Aorta (tissue), 5 donors: ENCODE data around the gene GTF3A. TPM values are rescaled to one million over a fixed set of nuclear protein-coding genes. Genes with fewer than 3 reads are reported as not detected.
A peak's percentile ranks its signal among the peaks of the same experiment; 100 is the strongest.

Experiments used
- ATAC-seq: fragments of 200-7000 bp; cut with Tn5 transposase; one replicate; pipeline ENCODE4 v1.9.1; 2022; ENCODE audit warnings: moderate library complexity; ENCODE audit not compliant: low FRiP score
- DNase-seq, 2 donors: peaks; one replicate each; pipeline ENCODE4 v3.0.0-alpha.2; 2020
- H3K27ac ChIP-seq, 2 donors: one replicate each; pipeline ENCODE4 v1.5.1; 2013; ENCODE audit warnings: low read length in 2 of 2, mild to moderate bottlenecking in 2 of 2, moderate library complexity in 2 of 2, control low read depth in 1 of 2, inconsistent platforms in 1 of 2, low read depth in 1 of 2
- H3K27me3 ChIP-seq, 2 donors: one replicate each; pipeline ENCODE4 v1.6.1; 2013; ENCODE audit warnings: control low read depth in 1 of 2, low read length in 1 of 2, mild to moderate bottlenecking in 1 of 2, moderate library complexity in 1 of 2; ENCODE audit not compliant: insufficient read depth in 2 of 2, control insufficient read depth in 1 of 2
- H3K36me3 ChIP-seq, 2 donors: one replicate each; pipeline ENCODE4 v1.6.1; 2013; ENCODE audit warnings: control low read depth in 1 of 2, low read length in 1 of 2, mild to moderate bottlenecking in 1 of 2; ENCODE audit not compliant: insufficient read depth in 2 of 2, control insufficient read depth in 1 of 2
- H3K4me1 ChIP-seq, 2 donors: one replicate each; pipeline ENCODE4 v1.6.1; 2013; ENCODE audit warnings: low read length in 2 of 2, control low read depth in 1 of 2, mild to moderate bottlenecking in 1 of 2, moderate library complexity in 1 of 2; ENCODE audit not compliant: insufficient read depth in 2 of 2, control insufficient read depth in 1 of 2
- H3K4me3 ChIP-seq, 2 donors: one replicate each; pipeline ENCODE4 v1.5.1; 2013; ENCODE audit warnings: low read length in 2 of 2, control low read depth in 1 of 2, mild to moderate bottlenecking in 1 of 2
- H3K9me3 ChIP-seq: one replicate; pipeline ENCODE4 v1.6.1; 2013; ENCODE audit warnings: mild to moderate bottlenecking, low read length; ENCODE audit not compliant: control insufficient read depth
- WGBS, 2 donors: extraction: QIAGEN DNeasy Blood & Tissue Kit; methylation state at CpG; one replicate each; pipeline ENCODE4 v1.1.7; 2013; 5-methylcytosine and 5-hydroxymethylcytosine counted together
- intact Hi-C, 2 donors: fragments of 100-400 bp; cut with DNase I; formaldehyde crosslinking; loops; one replicate each; pipeline versions ENCODE4 v1.14.2 to v1.15.0; 2022
- polyA plus RNA-seq, 2 donors: library from polyadenylated mRNA; stranded (reverse); fragments of 200-250 nt; gene quantifications; one replicate each; pipeline ENCODE4 v1.2.3, GENCODE V29; 2013
- total RNA-seq, 2 donors: library from RNA; stranded (reverse); fragmentation: NEBNext Ultra II Directional; extraction: Animal tissue kit (Norgen Biotek cat#: 25700); gene quantifications; one replicate each; pipeline ENCODE4 v1.2.1, GENCODE V29; 2021
- donor health status: healthy with polysubstance abuse.
- donor health status: Bipolar disorder and iron deficiency.
- donor health status: DM: no; HTN: no; CAD: no.
- donor health status: DM: no; HTN: no; CAD: no.
- donor health status: DM: yes; HTN: yes; CAD: no.

GTF3A gene
- total and polyA plus RNA-seq, 4 donors, result 62.1 to 191 (median 72.0) TPM

DNA sequence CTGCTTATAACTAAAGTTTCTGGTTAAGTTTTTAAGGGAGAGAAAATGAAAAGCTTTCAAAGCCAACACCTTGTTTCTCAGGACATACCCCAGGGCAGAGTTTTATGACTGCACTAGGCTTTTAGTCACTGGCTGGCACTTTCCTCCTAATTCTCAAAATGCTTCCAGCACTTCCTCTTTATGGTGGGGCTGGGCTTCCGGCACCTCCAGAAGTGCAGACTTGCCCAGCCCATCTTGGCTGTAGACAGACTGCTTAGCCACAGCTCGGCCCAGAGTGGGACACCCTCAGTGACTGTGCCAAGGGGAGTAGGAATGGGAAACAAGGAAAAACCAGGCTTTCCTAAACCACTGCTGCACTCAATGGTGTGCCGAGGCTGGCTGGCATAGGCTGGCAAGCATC lies 23.2 kb upstream of the GTF3A start:
- ATAC-seq, result no peak
- H3K9me3 ChIP-seq, result no peaks in the 10 kb centered on the region
- no peaks in the 10 kb centered on the region for H3K27me3 ChIP-seq
- no peak overlapping the region for H3K27ac ChIP-seq
- H3K36me3 ChIP-seq, result no peaks in the 10 kb centered on the region
- intact Hi-C loops, result no loop called here
- DNase-seq, result peak in 1 of 2 donors; percentile 67
- WGBS, 2 donors, result 35 to 39% methylated on average over 3 of the region's 3 CpGs
- H3K4me1 ChIP-seq, result no peaks in the 10 kb centered on the region
- H3K4me3 ChIP-seq, result no peak overlapping the region

DNA sequence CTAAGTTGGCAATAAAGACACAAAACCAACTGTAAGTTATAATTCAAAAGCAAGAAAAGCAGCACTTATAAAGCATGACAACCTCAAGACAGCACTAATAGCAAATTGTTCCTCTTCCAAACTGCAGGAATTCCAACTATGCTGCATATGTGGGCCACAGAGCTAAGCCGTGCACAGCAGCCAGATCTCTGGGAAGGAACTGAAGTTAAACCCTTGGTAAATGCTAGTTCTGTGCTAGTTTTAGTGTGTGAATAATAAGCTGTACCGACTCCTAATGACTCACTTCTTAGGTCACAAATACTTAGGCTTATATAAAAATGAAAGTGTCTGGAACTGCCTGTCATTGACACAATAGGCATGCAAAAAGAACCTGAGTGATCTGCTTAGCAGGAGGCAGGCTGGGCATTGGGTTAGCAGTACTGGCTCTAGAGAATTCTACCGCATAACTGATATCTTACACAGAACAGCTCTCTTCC lies 21.2 kb upstream of the GTF3A start:
- 0 to 6% methylated on average over 3 of the region's 3 CpGs for WGBS, 2 donors
- intact Hi-C loops, result no loop called here
- H3K4me1 ChIP-seq, result no peaks in the 10 kb centered on the region
- DNase-seq (no peak), ATAC-seq (peak; percentile 52)
- H3K27ac ChIP-seq, result peak overlapping the region; percentile 5 to 44
- no peak overlapping the region for H3K4me3 ChIP-seq
- H3K9me3 ChIP-seq, result no peaks in the 10 kb centered on the region
- no peaks in the 10 kb centered on the region for H3K36me3 ChIP-seq
- no peaks in the 10 kb centered on the region for H3K27me3 ChIP-seq

DNA sequence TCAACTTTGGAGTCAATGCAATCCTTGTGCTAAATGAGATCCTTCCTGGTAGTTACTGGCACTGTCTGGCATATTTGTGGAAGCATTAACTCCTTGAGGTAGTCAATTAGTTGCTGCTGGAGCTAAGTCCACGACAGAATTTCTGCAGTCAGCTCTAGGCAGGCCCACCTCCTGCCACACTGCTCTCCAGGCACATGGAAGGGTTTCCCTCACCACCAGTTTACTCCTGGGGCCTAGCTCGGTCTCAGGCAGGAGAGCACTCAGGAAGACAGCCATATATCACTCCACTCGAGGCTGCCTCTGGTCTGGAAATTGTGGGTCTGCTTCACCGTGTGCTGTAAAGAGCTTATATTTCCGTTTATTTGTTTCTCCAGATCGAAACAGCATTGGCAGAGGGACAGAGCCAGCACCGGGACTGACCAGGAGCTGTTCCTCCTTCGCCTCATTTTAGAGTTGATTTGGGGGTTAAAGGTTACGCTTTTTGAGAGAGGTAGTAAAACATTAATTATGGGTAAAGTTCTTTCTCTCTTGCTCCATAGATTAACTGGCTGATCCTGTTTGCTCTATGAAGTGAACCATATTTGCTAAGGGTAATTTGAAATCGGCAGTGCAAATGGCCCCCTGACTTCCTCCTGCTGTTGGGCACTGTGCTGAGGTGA lies 20.6 kb upstream of the GTF3A start:
- Histone ChIP-seq H3K36me3 (no peaks in the 10 kb centered on the region), H3K4me3 (no peak overlapping the region), H3K27me3 (no peaks in the 10 kb centered on the region), H3K4me1 (no peaks in the 10 kb centered on the region), H3K9me3 (no peaks in the 10 kb centered on the region), H3K27ac (peak overlapping the region; percentile 5 to 44)
- intact Hi-C loops, result no loop called here
- 53 to 68% methylated on average over 10 of the region's 10 CpGs for WGBS, 2 donors
- peak; percentile 27 for ATAC-seq
- DNase-seq, result no peak

DNA sequence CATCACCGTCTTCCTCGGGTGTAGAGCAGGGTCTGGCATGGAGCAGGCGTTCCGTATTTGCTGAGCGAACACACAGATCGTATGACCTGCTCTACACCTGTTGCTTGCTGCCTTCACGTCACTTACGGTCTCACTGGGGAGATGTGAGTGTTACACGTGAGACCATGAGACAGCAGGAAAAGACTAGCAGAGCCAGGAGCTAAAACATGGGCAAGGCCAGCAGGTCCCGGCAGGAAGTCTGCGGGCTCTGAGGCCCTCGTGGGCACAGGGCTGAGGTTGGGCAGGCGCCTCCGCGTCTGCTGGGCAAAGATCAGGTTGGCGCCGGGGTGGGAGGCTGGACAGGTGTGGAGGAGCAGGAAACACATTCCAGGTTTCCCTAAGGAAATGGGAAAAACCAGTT lies 19.7 kb upstream of the GTF3A start:
- WGBS, 2 donors, result 95 to 96% methylated on average over 17 of the region's 17 CpGs
- Histone ChIP-seq H3K4me1 (no peaks in the 10 kb centered on the region), H3K36me3 (no peaks in the 10 kb centered on the region), H3K27ac (no peak overlapping the region), H3K27me3 (no peaks in the 10 kb centered on the region), H3K9me3 (no peaks in the 10 kb centered on the region), H3K4me3 (no peak overlapping the region)
- intact Hi-C loops, result no loop called here
- ATAC-seq, result no peak
- DNase-seq, result no peak

DNA sequence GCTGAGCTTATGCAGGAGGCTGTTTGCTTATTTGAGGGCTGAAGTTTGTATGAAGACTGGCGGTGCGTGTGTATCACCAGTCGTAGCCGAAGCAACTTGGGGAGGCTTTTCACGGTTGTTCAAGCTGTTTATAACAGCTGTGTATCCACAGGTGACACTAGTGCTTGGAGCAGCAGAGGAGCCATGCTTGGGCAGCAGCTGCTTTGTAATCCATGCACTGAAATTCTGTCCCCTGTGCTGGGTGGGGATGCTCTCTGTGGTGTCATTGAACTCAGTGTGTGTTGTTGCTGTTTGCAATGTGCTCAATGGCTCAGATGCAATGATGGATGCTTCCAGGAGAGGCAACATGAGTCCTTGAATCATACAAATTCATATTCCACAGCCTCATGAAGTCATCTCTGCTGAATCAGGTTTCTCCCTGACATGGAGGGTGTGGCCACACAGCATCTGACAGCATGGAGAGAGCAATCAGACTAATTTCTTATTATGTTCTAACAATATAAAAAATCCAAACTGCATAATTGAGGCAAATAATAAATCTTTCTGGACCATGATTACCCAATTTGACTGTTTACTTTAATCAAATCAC lies 18.8 kb upstream of the GTF3A start:
- no peak overlapping the region for H3K4me3 ChIP-seq
- DNase-seq, result no peak
- no peaks in the 10 kb centered on the region for H3K9me3 ChIP-seq
- no peaks in the 10 kb centered on the region for H3K4me1 ChIP-seq
- ATAC-seq, result no peak
- intact Hi-C loops, result no loop called here
- H3K27ac ChIP-seq, result no peak overlapping the region
- no peaks in the 10 kb centered on the region for H3K36me3 ChIP-seq
- 94% methylated on average over 5 of the region's 5 CpGs for WGBS, 2 donors
- no peaks in the 10 kb centered on the region for H3K27me3 ChIP-seq

DNA sequence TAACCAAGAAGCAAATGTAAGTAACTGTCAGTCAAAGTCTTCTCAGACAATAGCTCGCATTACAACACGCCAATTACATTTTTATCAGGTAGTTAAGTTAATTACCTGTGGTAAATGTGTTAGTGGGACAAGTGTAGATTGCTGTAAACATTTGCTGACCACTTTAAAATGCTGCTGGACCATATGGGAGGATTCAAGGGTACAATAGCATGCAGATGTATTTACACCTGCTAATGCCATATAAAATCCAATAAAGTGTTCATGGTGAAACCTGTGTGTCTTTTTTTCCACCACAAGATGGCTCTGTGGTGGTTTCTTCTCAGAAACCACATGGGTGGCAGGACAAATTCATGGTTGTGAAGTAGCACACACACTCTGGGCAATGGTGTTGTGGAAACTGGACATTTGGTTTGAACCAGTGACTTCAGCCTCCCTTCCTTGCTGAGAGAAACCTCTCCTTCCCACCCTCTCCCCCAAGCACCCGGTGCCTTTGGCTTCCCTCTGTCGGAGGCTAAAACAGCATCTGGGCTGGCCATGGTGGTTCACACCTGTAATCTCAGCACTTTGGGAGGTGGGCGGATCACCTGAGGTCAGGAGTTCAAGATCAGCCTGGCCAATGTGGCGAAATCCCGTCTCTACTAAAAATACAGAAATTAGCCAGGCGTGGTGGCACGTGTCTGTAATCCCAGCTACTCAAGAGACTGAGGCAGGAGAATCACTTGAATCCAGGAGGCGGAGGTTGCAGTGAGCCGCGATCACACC lies 18.1 kb upstream of the GTF3A start:
- 82 to 83% methylated on average over 12 of the region's 12 CpGs for WGBS, 2 donors
- DNase-seq (no peak), ATAC-seq (no peak)
- Histone ChIP-seq H3K9me3 (no peaks in the 10 kb centered on the region), H3K27me3 (no peaks in the 10 kb centered on the region), H3K36me3 (no peaks in the 10 kb centered on the region), H3K4me3 (no peak overlapping the region), H3K27ac (no peak overlapping the region), H3K4me1 (no peaks in the 10 kb centered on the region)
- intact Hi-C loops, result no loop called here

DNA sequence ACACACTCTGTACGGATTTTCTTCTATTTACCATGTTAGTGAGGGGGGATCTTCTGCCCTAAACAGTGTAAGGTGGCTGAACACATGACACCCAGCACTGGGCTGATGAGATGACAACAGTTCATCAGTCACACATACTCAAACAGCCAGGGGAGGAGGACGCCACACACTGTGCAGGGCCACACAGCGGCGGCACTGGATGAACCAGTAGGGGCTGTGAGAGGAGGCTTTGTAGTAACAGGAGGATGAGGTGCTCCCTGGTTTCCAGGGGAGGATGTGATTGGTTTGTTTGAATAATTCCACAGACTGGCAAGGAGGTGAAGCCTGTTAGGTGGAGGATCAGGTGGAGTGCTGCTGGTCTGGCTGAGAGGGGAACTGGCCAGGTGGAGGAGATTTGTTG lies 16.3 kb upstream of the GTF3A start:
- H3K9me3 ChIP-seq, result no peaks in the 10 kb centered on the region
- ATAC-seq, result no peak
- H3K27ac ChIP-seq, result no peak overlapping the region
- DNase-seq, result no peak
- no peak overlapping the region for H3K4me3 ChIP-seq
- H3K36me3 ChIP-seq, result no peaks in the 10 kb centered on the region
- no peaks in the 10 kb centered on the region for H3K4me1 ChIP-seq
- intact Hi-C loops, result no loop called here
- 69 to 70% methylated on average over 4 of the region's 4 CpGs for WGBS, 2 donors
- no peaks in the 10 kb centered on the region for H3K27me3 ChIP-seq

DNA sequence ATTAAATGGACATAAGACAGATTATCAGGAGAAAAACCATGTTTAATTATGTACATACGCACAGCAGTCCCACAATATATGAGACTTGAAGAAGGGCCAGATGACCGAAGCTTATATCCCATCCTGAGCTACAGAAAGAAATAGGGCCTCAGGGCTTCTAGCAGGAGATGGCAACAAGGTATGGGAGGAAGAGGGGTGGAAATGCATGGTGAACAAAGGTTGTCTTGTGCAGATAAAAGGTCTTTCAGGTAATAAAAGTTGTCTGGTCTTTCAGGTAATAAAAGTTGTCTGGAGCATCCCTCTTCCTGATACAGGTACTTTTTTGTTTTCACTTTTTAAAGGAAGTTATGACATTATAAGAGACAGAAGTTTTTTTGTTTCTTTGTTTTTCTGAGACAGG lies 15.4 kb upstream of the GTF3A start:
- ATAC-seq (no peak), DNase-seq (no peak)
- Histone ChIP-seq H3K4me3 (no peak overlapping the region), H3K36me3 (no peaks in the 10 kb centered on the region), H3K4me1 (no peaks in the 10 kb centered on the region), H3K27me3 (peaks cover 0 to 2% of the 10 kb centered on the region in 2 donors), H3K27ac (no peak overlapping the region), H3K9me3 (no peaks in the 10 kb centered on the region)
- intact Hi-C loops, result no loop called here
- WGBS, 2 donors, result 86 to 93% methylated on average over 2 of the region's 2 CpGs

DNA sequence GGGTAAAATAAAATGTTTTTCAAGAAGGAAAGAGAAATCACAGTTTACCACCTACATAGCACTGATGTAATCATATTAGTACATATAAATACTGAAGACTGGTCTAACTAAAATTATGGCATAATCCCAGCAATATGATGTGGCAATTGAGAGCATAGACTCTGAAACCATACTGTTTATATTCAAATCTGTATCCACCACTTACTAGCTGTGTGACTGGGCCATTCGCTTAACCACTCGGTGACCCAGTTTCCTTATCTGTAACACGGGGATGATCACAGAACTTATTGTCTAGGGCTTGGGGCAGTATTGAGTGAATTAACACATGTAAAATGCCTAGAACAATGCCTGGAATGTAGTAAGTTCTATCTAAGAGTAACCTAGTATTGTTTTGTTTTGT lies 13.1 kb upstream of the GTF3A start:
- H3K4me1 ChIP-seq, result no peaks in the 10 kb centered on the region
- no peaks in the 10 kb centered on the region for H3K9me3 ChIP-seq
- peaks cover 0 to 2% of the 10 kb centered on the region in 2 donors for H3K27me3 ChIP-seq
- 72% methylated on average over 3 of the region's 3 CpGs for WGBS, 2 donors
- no peak overlapping the region for H3K4me3 ChIP-seq
- intact Hi-C loops, result no loop called here
- no peak for ATAC-seq
- DNase-seq, result no peak
- no peaks in the 10 kb centered on the region for H3K36me3 ChIP-seq
- no peak overlapping the region for H3K27ac ChIP-seq
